HepG2 (cell line): Measurements from ENCODE around the gene PPP2R5E.

ENCODE experiments used
- CTCF ChIP-seq: sonication (generic); formaldehyde crosslinking; IDR thresholded peaks from 2 replicates; pipeline ENCODE4 v1.5.0; 2020; ENCODE audit warnings: mild to moderate bottlenecking, missing genetic modification reagents, moderate library complexity
- FOXO4 ChIP-seq: sonication (generic); formaldehyde crosslinking; conservative IDR thresholded peaks from 2 replicates; pipeline ENCODE4 v1.8.1; 2023; ENCODE audit warnings: missing genetic modification reagents
- HNRNPL ChIP-seq: fragments of 200-400 bp; formaldehyde crosslinking; IDR thresholded peaks from 2 replicates; pipeline ENCODE4 v1.6.1; 2017; ENCODE audit warnings: mild to moderate bottlenecking, low read depth, low read length
- KAT8 ChIP-seq: IDR thresholded peaks from 2 replicates; pipeline ENCODE4 v1.6.1; 2016; ENCODE audit warnings: missing genetic modification reagents, missing compliant biosample characterization
- MAFF ChIP-seq: IDR thresholded peaks from 2 replicates; pipeline ENCODE4 v1.6.1; 2011; ENCODE audit warnings: low read depth, low read length, improper control_type of control experiment
- NCOA1 ChIP-seq: sonication (generic); formaldehyde crosslinking; IDR thresholded peaks from 2 replicates; pipeline ENCODE4 v1.9.0; 2021; ENCODE audit warnings: missing genetic modification reagents
- NFE2L1 ChIP-seq: sonication (generic); formaldehyde crosslinking; IDR thresholded peaks from 2 replicates; pipeline ENCODE4 v1.4.0; 2020; ENCODE audit warnings: missing genetic modification reagents, mild to moderate bottlenecking, borderline replicate concordance
- NR2F2 ChIP-seq: IDR thresholded peaks from 2 replicates; pipeline ENCODE4 v1.6.1; 2012; ENCODE audit warnings: low read depth, inconsistent platforms, borderline replicate concordance
- POLR2A ChIP-seq, 2 experiments: IDR thresholded peaks; 2 replicates each; pipeline ENCODE4 v1.6.1; 2011; ENCODE audit warnings: low read depth in 2 of 2, low read length in 2 of 2, mild to moderate bottlenecking in 1 of 2, moderate library complexity in 1 of 2; ENCODE audit not compliant: insufficient read depth in 1 of 2
- ZNF317 ChIP-seq: sonication (generic); formaldehyde crosslinking; IDR thresholded peaks from 2 replicates; pipeline ENCODE4 v1.5.0; 2020; ENCODE audit warnings: mild to moderate bottlenecking, missing genetic modification reagents
- ZNF431 ChIP-seq: sonication (generic); formaldehyde crosslinking; IDR thresholded peaks from 2 replicates; pipeline ENCODE4 v1.9.0; 2022; ENCODE audit warnings: missing genetic modification reagents, low read depth, mild to moderate bottlenecking, borderline replicate concordance

GRCh38 chr14:63524537-63525155, 18.5 kb downstream of the PPP2R5E start:
- no peak for TF ChIP-seq MAFF
- TF ChIP-seq NR2F2: no peak
- TF ChIP-seq ZNF317 (CRISPR knock-in tag): no peak
- no peak for TF ChIP-seq ZNF431 (CRISPR knock-in tag)
- no peak for TF ChIP-seq FOXO4
- no peak for TF ChIP-seq KAT8 (CRISPR knock-in tag)
- no peak for TF ChIP-seq NFE2L1
- no peak for TF ChIP-seq POLR2A (IDR thresholded peaks at IDR 0.05; ENCODE audit: insufficient read depth in 1 of 2, low read depth in 2 of 2, low read length in 2 of 2)
- no peak for TF ChIP-seq CTCF (CRISPR knock-in tag)
- no peak for TF ChIP-seq NCOA1 (CRISPR knock-in tag)
- no peak for TF ChIP-seq HNRNPL
